Panc1 (cell line): ENCODE data around the gene REXO2. TPM values are rescaled to one million over a fixed set of nuclear protein-coding genes. Genes with fewer than 3 reads are reported as not detected.

Source experiments
- ATAC-seq: fragments of 200-7000 bp; cut with Tn5 transposase; 2 replicates; pipeline ENCODE4 v1.9.1; 2020; ENCODE audit warnings: mild to moderate bottlenecking, moderate library complexity
- BruUV-seq: library from RNA; stranded (reverse); fragments of 400-500 nt; replicated peaks from 2 replicates; lab custom pipeline; 2021; lab: Mats Ljungman, UMichigan
- CTCF ChIA-PET: fragments of 300-600 bp; sonication (Branson Sonifier 250); formaldehyde crosslinking; loops from one replicate; lab custom pipeline; 2022; ENCODE audit warnings: antibody characterized with exemption; lab: Charles Lee
- POLR2A ChIA-PET: fragments of 300-600 bp; sonication (Branson Sonifier 250); formaldehyde crosslinking; loops from one replicate; lab custom pipeline; 2022; ENCODE audit warnings: antibody characterized with exemption; lab: Charles Lee
- DNase-seq: peaks from one replicate; pipeline ENCODE4 v3.0.0-alpha.2; 2010; ENCODE audit warnings: low read depth, low spot score
- H3K27ac ChIP-seq: 2 replicates; pipeline ENCODE4 v1.5.1; 2011; ENCODE audit warnings: mild to moderate bottlenecking, low read length, inconsistent platforms
- H3K27me3 ChIP-seq: fragments of 200-500 bp; sonication (Bioruptor generic); 2 replicates; pipeline ENCODE4 v1.6.0; 2014; ENCODE audit warnings: low read length, inconsistent platforms; ENCODE audit not compliant: control insufficient read depth, insufficient read depth
- H3K36me3 ChIP-seq: fragments of 200-500 bp; sonication (Bioruptor generic); 2 replicates; pipeline ENCODE4 v1.5.1; 2014; ENCODE audit warnings: inconsistent platforms, mild to moderate bottlenecking, low read length, moderate library complexity; ENCODE audit not compliant: control insufficient read depth, insufficient read depth
- H3K4me1 ChIP-seq: 2 replicates; pipeline ENCODE4 v1.5.1; 2011; ENCODE audit warnings: inconsistent platforms, mild to moderate bottlenecking, low read length, moderate library complexity; ENCODE audit not compliant: control insufficient read depth, insufficient read depth
- H3K4me3 ChIP-seq, 2 experiments: 2 replicates each; pipeline ENCODE4 v1.5.1; 2011 to 2012; ENCODE audit warnings: low read depth in 2 of 2, low read length in 2 of 2, mild to moderate bottlenecking in 2 of 2, inconsistent platforms in 1 of 2, moderate library complexity in 1 of 2
- H3K9me3 ChIP-seq: fragments of 200-500 bp; sonication (Bioruptor generic); 2 replicates; pipeline ENCODE4 v1.5.1; 2014; ENCODE audit warnings: low read depth, mild to moderate bottlenecking, inconsistent platforms, low read length, moderate library complexity; ENCODE audit not compliant: control insufficient read depth, insufficient read depth
- POLR2AphosphoS5 ChIP-seq: IDR thresholded peaks from 2 replicates; pipeline ENCODE4 v1.6.1; 2012; ENCODE audit warnings: mild to moderate bottlenecking, low read depth, low read length, moderate library complexity
- SIN3A ChIP-seq: IDR thresholded peaks from 2 replicates; pipeline ENCODE4 v1.6.1; 2012; ENCODE audit warnings: low read depth, mild to moderate bottlenecking, low read length, moderate library complexity, borderline replicate concordance; ENCODE audit not compliant: insufficient read depth
- TCF7L2 ChIP-seq: IDR thresholded peaks from 2 replicates; pipeline ENCODE4 v1.6.1; 2011; ENCODE audit warnings: mild to moderate bottlenecking, low read depth, low read length, inconsistent platforms
- in situ Hi-C: cut with HindIII; loops from 2 replicates; pipeline ENCODE4 v1.10.0; 2016; ENCODE audit warnings: low sequenced_read_pairs, low pct_unique_long_range_greater_than_20kb
- intact Hi-C: fragments of 100-400 bp; cut with micrococcal nuclease; formaldehyde crosslinking; loops from one replicate; pipeline ENCODE4 v1.10.0; 2022; ENCODE audit not compliant: unreplicated experiment
- total RNA-seq: library from RNA; stranded (reverse); gene quantifications from one replicate; pipeline ENCODE4 v1.2.1, GENCODE V29; 2021; ENCODE audit not compliant: unreplicated experiment
- TF ChIP-seq, protein P1 (sequence below), 2 experiments: IDR thresholded peaks; 2 replicates each; pipeline ENCODE4 v1.6.1; 2011 to 2012; ENCODE audit warnings: low read depth in 2 of 2, control low read depth in 1 of 2, low read length in 1 of 2, mild to moderate bottlenecking in 1 of 2, moderate library complexity in 1 of 2; ENCODE audit not compliant: insufficient read depth in 1 of 2
- TF ChIP-seq, protein P2 (sequence below): fragments of 450-650 bp; IDR thresholded peaks from 2 replicates; pipeline ENCODE4 v1.5.1; 2017; ENCODE audit warnings: mild to moderate bottlenecking

The REXO2 gene
- total RNA-seq, 1 experiment from 2014 or later, result 111 TPM

DNA sequence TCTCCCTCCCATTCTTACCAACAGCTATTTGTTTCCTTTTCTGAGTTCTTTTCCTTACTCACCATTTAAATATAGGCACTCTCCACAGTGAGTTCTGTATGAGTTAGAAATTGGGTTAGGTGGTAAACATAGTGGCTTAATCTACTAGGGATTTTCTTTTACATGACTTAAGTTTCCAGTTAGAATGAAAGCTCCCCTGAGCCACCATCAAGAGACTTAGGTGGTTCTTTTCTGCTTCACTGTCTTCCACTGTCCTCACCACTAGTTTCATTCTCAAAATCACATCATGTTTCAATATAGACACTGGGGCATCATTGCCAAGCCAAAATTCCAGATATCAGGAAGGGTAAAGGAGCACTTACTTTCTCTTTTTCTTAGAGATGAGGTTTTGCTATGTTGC lies 9.0 kb upstream of the REXO2 start:
- TF ChIP-seq, protein P1, sequence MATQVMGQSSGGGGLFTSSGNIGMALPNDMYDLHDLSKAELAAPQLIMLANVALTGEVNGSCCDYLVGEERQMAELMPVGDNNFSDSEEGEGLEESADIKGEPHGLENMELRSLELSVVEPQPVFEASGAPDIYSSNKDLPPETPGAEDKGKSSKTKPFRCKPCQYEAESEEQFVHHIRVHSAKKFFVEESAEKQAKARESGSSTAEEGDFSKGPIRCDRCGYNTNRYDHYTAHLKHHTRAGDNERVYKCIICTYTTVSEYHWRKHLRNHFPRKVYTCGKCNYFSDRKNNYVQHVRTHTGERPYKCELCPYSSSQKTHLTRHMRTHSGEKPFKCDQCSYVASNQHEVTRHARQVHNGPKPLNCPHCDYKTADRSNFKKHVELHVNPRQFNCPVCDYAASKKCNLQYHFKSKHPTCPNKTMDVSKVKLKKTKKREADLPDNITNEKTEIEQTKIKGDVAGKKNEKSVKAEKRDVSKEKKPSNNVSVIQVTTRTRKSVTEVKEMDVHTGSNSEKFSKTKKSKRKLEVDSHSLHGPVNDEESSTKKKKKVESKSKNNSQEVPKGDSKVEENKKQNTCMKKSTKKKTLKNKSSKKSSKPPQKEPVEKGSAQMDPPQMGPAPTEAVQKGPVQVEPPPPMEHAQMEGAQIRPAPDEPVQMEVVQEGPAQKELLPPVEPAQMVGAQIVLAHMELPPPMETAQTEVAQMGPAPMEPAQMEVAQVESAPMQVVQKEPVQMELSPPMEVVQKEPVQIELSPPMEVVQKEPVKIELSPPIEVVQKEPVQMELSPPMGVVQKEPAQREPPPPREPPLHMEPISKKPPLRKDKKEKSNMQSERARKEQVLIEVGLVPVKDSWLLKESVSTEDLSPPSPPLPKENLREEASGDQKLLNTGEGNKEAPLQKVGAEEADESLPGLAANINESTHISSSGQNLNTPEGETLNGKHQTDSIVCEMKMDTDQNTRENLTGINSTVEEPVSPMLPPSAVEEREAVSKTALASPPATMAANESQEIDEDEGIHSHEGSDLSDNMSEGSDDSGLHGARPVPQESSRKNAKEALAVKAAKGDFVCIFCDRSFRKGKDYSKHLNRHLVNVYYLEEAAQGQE (IDR thresholded peaks at IDR 0.05; ENCODE audit: insufficient read depth in 1 of 2, low read depth in 2 of 2, low read length in 1 of 2), result no peak
- no peak for TF ChIP-seq POLR2AphosphoS5
- no peak for TF ChIP-seq TCF7L2
- no peak for TF ChIP-seq SIN3A
- TF ChIP-seq, protein P2, sequence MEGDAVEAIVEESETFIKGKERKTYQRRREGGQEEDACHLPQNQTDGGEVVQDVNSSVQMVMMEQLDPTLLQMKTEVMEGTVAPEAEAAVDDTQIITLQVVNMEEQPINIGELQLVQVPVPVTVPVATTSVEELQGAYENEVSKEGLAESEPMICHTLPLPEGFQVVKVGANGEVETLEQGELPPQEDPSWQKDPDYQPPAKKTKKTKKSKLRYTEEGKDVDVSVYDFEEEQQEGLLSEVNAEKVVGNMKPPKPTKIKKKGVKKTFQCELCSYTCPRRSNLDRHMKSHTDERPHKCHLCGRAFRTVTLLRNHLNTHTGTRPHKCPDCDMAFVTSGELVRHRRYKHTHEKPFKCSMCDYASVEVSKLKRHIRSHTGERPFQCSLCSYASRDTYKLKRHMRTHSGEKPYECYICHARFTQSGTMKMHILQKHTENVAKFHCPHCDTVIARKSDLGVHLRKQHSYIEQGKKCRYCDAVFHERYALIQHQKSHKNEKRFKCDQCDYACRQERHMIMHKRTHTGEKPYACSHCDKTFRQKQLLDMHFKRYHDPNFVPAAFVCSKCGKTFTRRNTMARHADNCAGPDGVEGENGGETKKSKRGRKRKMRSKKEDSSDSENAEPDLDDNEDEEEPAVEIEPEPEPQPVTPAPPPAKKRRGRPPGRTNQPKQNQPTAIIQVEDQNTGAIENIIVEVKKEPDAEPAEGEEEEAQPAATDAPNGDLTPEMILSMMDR, result no peak
- POLR2A ChIA-PET, result no interaction called here
- in situ Hi-C loops (no loop called here), intact Hi-C loops (no loop called here)
- Histone ChIP-seq H3K9me3 (no peaks in the 10 kb centered on the region), H3K36me3 (no peaks in the 10 kb centered on the region), H3K27me3 (no peaks in the 10 kb centered on the region), H3K27ac (no peak overlapping the region), H3K4me3 (no peak overlapping the region), H3K4me1 (no peaks in the 10 kb centered on the region)
- no peak for DNase-seq
- CTCF ChIA-PET, result no interaction called here
- BruUV-seq, result no TSS peak
- no peak for ATAC-seq

DNA sequence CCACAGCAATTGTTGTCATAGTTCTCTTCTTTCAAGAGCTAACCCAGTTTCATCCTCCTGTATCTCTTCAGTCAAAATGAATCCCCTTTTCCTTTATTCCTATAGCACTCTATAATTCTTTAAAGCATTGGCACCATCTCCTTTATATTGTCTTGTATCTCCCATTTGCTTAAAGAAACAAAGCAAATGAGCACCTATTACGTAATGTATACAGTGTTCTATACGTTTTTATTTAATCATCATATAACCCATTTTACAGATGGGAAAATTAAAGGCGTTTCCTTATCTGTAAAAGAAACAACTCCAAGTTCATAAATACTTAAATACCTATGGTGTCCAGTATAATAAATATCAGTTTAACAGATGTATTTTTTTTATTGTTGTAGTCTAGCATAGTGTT lies 6.4 kb upstream of the REXO2 start:
- Histone ChIP-seq H3K4me3 (no peak overlapping the region), H3K27ac (no peak overlapping the region), H3K27me3 (no peaks in the 10 kb centered on the region), H3K36me3 (no peaks in the 10 kb centered on the region), H3K9me3 (no peaks in the 10 kb centered on the region), H3K4me1 (no peaks in the 10 kb centered on the region)
- ATAC-seq, result no peak
- BruUV-seq, result no TSS peak
- POLR2A ChIA-PET, result no interaction called here
- CTCF ChIA-PET, result no interaction called here
- intact Hi-C loops (no loop called here), in situ Hi-C loops (no loop called here)
- no peak for TF ChIP-seq POLR2AphosphoS5
- TF ChIP-seq SIN3A, result no peak
- TF ChIP-seq, protein P1 (IDR thresholded peaks at IDR 0.05; ENCODE audit: insufficient read depth in 1 of 2, low read depth in 2 of 2, low read length in 1 of 2), result no peak
- DNase-seq, result no peak
